A549 (cell line): ENCODE data around the gene TSEN34.

Experiments
- CTCF ChIP-seq: fragments of >200 bp; sonication (Bioruptor Twin); formaldehyde crosslinking; IDR thresholded peaks from 3 replicates; pipeline ENCODE4 v1.5.1; 2016
- MAX ChIP-seq: IDR thresholded peaks from 2 replicates; pipeline ENCODE4 v1.6.1; 2012
- NFE2L2 ChIP-seq: fragments of 150-350 bp; conservative IDR thresholded peaks from 2 replicates; pipeline ENCODE4 v1.6.1; 2014; ENCODE audit warnings: low read length
- POLR2A ChIP-seq: IDR thresholded peaks from 2 replicates; pipeline ENCODE4 v1.6.1; 2012; ENCODE audit warnings: mild to moderate bottlenecking, low read length
- REST ChIP-seq: fragments of 200-600 bp; sonication (generic); IDR thresholded peaks from 2 replicates; pipeline ENCODE4 v1.6.1; 2016; ENCODE audit warnings: antibody characterized with exemption, mild to moderate bottlenecking, moderate library complexity
- RFX5 ChIP-seq: fragments of 450-650 bp; IDR thresholded peaks from 2 replicates; pipeline ENCODE4 v1.7.1; 2014; ENCODE audit warnings: antibody characterized with exemption, mild to moderate bottlenecking, moderate library complexity
- SMC3 ChIP-seq: fragments of >200 bp; sonication (Bioruptor Twin); formaldehyde crosslinking; IDR thresholded peaks from 3 replicates; pipeline ENCODE4 v1.6.1; 2018; ENCODE audit warnings: inconsistent platforms

GRCh38 chr19:54154603-54155345, 36.3 kb upstream of the TSEN34 start:
- TF ChIP-seq RFX5 (no peak), CTCF (no peak), POLR2A (no peak), NFE2L2 (no peak), SMC3 (no peak), REST (no peak), MAX (no peak)
